A673 (cell line): ENCODE results near the gene SCAMP5.

Source experiments
- EZH2 ChIP-seq: fragments of 200-600 bp; sonication (generic); IDR thresholded peaks from 2 replicates; pipeline ENCODE4 v1.6.1; 2017; ENCODE audit warnings: borderline replicate concordance, low read depth, mild to moderate bottlenecking, mixed read lengths, antibody characterized with exemption, low read length; ENCODE audit not compliant: poor library complexity, severe bottlenecking
- TF ChIP-seq, protein P1 (sequence below): fragments of 300-800, 200-600 bp; sonication (generic); conservative IDR thresholded peaks from 2 replicates; pipeline ENCODE4 v1.5.1; 2017; ENCODE audit warnings: low read depth, mild to moderate bottlenecking, antibody characterized with exemption, low read length, moderate library complexity, mixed read lengths

DNA sequence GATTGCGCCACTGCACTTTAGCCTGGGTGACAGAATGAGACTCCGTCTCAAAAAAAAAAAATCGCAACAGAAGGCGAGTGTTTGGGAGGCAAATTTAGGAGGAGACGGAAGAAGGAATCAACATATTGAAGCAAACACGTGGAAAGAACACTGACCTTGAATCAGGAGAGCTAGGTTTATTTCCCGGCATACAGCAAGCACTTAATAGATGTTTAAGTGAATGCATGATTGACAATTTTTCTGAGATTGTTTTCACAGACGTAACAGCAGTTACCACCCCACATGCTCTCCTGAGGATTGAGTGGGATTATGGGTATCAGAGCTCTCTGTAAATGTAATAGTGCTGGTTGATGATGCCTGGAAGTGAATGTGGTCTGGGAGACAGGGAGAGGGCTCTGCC is 33.1 kb upstream of the SCAMP5 start:
- TF ChIP-seq, protein P1, sequence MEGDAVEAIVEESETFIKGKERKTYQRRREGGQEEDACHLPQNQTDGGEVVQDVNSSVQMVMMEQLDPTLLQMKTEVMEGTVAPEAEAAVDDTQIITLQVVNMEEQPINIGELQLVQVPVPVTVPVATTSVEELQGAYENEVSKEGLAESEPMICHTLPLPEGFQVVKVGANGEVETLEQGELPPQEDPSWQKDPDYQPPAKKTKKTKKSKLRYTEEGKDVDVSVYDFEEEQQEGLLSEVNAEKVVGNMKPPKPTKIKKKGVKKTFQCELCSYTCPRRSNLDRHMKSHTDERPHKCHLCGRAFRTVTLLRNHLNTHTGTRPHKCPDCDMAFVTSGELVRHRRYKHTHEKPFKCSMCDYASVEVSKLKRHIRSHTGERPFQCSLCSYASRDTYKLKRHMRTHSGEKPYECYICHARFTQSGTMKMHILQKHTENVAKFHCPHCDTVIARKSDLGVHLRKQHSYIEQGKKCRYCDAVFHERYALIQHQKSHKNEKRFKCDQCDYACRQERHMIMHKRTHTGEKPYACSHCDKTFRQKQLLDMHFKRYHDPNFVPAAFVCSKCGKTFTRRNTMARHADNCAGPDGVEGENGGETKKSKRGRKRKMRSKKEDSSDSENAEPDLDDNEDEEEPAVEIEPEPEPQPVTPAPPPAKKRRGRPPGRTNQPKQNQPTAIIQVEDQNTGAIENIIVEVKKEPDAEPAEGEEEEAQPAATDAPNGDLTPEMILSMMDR, result no peak
- no peak for TF ChIP-seq EZH2
